ENCODE measurements around the gene PELI2. TPM values are rescaled to one million over a fixed set of nuclear protein-coding genes. Genes with fewer than 3 reads are reported as not detected.

PELI2 gene, protein sequence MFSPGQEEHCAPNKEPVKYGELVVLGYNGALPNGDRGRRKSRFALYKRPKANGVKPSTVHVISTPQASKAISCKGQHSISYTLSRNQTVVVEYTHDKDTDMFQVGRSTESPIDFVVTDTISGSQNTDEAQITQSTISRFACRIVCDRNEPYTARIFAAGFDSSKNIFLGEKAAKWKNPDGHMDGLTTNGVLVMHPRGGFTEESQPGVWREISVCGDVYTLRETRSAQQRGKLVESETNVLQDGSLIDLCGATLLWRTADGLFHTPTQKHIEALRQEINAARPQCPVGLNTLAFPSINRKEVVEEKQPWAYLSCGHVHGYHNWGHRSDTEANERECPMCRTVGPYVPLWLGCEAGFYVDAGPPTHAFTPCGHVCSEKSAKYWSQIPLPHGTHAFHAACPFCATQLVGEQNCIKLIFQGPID
- total RNA-seq, result 1.8 TPM

DNA sequence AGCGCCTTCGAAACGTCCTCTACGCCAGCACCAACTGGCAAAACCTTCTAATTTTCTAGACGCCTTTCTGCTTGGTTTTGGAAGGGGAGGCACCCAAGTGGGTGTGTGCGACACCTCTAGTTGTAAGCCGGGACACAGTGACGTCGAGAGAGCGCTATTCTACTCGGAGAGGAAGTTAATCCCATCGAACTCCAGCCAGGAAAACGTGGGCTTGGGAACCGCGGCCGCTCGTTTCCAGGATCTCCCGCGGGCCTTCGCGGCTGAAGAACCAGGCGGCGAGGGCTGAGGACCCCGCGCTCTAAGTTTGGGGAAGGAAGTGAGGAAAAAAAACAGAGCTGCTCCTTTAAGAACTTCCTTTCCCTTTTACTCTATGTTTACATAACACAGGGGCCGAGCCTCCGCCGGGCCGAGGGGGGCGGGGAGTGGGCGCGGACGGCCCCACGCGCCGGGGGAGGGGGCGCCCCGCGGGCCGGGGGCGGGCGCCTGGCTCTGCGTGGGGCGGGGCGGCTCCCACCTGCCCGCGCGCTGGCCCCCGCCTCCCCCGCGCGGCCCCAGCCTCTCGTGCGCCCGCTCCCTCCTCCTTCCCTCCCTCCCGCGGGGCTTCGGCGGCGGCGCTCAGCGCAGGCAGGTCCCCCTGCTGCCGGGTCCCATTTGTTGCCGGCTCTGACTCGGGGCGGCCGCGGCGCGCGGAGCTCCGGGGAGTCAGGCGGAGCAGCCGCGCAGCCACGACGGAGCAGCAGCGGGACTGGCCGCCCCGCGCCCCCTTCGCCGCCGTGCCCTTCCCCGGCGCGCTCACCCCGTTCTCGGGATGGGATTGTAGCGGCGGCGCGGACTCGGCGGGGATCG lies at the start of gene PELI2:
PELI2 (plus strand) TSS at position 647 of the 846 bp plus-strand sequence. CDS start 250 bp downstream, outside the sequence.
- ATAC-seq, result peak; percentile 80

GRCh38 chr14:56073799-56074198 lies 44.4 kb upstream of the PELI2 start:
- ATAC-seq, result no peak

DNA sequence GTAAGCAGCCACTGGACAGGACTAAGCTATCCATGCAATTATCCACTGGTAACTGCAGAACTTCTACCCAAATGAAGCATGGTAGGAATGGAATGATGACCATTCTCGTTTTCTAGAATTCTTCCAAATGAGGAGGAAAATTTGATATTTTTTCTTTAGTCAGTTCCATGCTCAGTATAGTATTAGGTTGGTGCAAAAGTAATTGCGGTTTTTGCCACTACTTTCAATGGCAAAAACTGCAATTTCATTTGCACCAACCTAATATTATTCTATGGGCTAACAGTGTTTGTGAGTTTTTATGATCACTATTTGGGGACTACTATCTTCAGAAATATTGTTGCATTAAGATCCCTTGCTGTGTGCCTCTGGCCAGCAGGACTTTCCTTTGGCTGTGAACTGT lies 42.9 kb upstream of the PELI2 start:
- no peak for ATAC-seq

DNA sequence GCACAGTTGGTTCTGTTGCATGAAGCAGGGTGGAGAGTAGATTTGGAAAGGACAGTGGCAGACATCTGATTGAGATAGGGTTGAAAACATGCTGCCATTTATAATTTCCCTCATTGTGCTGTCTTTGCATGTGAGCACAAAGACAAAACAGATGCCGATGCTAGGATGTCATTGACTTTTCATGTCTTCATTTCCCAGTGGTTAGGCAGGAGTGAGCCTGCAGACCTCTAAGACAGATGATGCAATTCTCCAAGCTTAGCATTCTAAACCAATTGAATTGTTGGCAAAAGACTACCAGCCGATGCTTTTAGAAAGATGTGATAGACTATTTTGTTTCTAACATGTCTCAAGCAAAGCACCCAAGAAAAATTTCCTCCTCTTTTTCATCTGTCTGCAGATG lies 37.1 kb upstream of the PELI2 start:
- no peak for ATAC-seq

- no peak for ATAC-seq
These were observed 35.3 kb upstream of the PELI2 start for GRCh38 chr14:56082880-56083279.

DNA sequence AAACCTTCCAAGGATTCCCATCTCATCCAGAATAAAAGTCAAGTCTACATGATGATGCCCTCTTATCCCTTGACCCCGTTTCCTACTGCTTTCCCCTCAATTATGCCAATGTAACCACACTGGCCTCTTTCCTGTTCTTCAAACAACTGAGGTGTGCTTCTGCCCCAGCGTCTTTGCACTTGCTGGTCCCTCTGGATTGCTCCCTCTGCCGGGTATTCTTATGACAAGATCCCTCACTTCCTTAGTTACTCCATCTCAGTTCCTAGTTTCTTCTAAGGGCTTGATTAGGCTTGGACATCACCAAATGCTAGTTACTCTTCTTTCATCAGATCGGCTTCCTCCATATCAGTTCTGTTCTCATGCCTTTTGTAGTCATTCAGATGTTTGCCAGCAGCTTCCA lies 32.7 kb upstream of the PELI2 start:
- no peak for ATAC-seq

DNA sequence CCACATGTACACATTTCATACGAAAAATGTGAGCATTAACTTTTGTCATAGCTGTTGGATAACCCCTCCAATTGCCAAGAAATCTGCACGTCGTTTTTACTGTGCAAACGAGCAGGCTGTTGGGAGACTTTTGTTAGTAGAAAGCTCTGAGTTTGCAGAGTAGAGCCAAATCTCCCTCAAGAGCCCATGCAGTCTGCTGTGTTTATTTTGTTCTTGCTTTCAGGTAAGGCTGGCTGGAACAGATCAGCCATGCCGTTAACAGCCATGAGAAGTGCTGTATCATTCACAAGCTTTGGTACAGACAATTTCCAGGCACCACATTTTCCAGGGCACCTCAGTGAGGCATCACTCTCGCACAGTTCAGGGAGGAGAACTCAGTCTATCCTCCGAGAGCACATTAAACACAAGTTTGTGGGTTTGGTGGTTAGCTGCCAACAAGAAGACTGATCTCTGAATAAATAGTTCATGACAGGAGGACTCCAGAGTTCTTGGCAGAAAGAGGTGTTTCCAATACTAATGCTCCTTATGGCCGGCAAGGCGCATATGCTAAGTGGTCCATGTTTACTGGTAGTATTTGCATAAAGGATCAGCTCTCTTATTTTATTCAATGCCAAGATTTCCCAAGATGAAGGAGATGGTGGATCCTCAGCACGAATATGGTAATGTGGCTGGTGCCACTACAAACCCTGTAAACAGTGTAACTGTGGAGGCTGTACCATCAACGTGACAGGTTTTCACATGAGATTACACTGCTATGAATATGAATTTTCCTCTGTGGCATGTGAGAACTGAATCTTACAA lies 30.3 kb upstream of the PELI2 start:
- no peak for ATAC-seq

DNA sequence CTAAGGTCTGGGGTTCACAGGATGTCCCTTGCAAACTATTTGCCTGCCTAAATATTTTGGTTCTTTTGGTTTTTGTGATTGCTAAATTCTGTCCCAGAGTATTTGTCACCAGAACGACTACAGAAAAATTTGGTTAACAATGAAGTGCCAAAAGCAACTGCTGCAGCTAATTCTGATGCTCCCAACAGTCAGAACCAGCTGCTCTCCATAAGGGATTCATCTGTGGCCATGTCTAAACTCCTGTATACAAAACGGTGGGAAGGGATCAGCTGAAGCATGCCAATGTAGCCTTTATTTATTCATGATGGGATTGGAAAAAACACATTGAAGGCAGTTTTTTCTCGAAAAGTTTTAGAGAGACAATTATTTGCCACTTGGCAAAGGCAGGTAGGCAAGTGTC lies 29.3 kb upstream of the PELI2 start:
- ATAC-seq, result no peak

DNA sequence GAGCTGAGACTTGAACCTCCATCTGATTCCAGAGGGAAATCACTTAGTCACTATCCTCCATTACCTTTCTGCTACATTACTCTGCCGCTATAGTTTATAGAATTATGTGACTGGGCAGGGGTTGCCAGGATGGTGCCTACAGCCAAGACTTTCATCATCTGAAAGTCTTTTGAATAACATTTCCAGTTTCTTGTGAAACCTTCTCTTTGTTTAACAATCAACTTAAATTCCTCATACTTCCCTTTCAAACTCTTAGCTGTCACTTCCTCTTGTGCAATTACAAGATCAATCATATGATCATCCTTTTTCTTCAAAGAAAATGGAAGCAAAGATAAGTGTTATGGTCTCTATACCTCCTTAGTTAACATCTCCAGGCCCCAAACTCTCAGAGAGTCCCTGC lies 25.4 kb upstream of the PELI2 start:
- peak; percentile 25 for ATAC-seq

DNA sequence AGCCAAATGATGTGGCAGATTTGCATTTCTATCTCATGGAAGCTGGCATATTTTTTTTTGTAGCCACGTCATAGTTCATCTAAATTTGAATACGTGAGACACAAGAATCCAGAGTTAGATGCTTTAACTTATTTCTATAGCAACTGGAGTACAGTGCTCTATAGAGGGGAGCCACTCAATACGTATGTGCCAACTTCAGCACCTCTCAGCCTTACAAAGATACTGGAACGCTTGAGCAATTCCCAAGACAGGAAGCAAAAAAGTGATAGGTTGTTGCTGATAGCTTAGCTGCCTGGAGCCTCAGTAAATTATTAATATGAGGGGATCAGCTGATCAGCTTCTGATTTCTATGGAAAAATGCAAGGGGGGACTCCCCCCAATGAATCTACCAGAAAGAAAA lies 24.1 kb upstream of the PELI2 start:
- ATAC-seq, result no peak

DNA sequence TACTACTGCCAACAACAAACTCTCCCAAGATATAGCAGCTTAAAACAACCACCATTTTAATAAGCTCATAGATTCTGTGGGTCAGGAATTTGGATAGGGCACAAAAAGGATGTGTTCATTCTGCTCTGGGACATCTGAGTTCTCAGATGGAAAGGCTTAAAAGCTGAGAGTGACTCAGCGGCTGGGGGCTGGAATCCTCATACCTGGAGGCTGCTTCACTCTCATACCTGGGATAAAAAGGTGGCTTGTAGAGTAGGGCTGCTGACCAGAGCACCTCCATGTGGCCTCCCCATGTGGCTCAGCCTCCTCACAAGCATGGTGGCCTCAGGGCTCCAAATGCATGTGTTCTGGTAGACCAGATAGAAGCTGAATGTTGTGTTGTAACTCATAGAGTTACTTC lies 20.2 kb upstream of the PELI2 start:
- no peak for ATAC-seq

DNA sequence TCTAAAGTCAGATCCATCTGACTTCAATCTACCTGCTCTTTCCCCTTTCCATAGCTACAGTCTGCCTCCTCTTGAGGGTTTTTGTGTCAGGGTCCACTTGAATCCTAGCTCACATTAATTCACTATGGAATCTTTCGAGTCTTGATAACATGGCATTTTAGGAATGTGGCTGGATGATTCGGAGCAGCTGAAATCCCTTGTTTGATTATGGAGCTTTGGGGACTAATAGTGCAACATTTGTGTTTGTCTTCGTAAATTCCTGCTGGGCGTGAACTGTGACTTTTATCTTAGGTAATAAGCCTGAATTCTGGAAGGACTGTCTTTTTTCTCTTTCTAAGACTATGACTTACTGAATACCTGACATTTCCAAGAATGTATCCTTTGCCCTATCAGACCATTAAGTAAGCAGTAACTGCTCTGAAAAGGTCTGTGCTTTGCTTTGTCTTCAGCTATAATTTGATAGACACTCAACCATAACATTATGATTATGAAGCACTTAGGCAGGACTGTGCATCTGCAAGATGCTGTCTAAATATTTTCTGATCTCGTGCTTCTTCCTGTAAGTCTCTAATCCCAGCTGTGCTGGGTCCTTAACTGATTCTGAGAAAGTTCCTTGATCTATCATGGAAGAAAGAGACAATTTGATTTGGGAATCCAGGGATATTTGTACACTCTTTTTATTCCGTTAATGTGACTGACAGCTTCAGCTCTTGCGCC lies 19.0 kb upstream of the PELI2 start:
- ATAC-seq, result no peak

GRCh38 chr14:56100556-56100955 lies 17.7 kb upstream of the PELI2 start:
- no peak for ATAC-seq

GRCh38 chr14:56102941-56103340 lies 15.3 kb upstream of the PELI2 start:
- ATAC-seq, result no peak

DNA sequence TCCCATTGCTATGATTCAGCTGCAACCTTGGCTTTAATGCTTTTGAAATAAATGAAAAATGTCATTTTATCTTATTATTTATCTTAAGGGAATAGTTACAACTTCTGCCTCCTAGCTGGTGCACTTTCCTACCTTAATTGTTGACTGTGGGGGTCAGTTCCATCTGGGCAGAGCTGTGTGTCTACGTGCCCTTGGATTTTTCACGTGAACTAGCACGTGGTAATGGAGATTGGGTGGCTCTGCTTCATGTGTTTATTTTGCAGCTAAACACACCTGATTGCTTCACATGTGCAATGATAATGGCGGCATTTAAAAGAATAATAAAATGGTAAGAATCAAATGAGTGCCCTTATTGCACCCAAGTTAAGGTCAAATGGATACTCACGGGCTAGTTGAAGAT lies 10.6 kb upstream of the PELI2 start:
- no peak for ATAC-seq

- ATAC-seq, result no peak
These were observed 10.2 kb upstream of the PELI2 start for GRCh38 chr14:56108057-56108456.

- ATAC-seq, result no peak
These were observed 5.4 kb upstream of the PELI2 start for GRCh38 chr14:56112781-56113180.

DNA sequence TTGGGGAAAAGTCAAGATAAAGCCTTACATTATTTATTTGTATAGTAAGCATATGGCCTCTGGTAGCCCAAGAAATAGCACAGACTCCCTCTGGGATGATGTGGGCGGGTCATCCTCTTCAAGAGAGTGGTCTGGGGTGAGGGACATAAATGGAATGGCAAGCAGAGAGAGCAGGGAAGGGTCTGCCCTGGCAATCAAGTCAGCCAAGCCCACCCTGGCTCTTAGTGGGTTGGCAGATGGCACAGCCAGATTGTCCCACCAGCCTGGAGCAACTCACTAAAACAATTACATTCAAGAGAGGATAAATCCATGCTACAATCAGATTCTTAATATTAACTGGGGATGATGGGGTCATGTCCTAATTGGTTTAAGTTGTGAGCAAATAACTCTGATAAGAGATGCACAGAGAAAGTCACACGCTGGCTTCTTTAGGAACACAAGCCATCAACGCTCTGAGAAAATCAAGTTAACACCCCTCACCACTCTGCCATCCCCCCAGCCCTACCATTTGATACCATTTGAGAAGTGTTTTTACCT lies 2.8 kb upstream of the PELI2 start:
- ATAC-seq, result no peak

DNA sequence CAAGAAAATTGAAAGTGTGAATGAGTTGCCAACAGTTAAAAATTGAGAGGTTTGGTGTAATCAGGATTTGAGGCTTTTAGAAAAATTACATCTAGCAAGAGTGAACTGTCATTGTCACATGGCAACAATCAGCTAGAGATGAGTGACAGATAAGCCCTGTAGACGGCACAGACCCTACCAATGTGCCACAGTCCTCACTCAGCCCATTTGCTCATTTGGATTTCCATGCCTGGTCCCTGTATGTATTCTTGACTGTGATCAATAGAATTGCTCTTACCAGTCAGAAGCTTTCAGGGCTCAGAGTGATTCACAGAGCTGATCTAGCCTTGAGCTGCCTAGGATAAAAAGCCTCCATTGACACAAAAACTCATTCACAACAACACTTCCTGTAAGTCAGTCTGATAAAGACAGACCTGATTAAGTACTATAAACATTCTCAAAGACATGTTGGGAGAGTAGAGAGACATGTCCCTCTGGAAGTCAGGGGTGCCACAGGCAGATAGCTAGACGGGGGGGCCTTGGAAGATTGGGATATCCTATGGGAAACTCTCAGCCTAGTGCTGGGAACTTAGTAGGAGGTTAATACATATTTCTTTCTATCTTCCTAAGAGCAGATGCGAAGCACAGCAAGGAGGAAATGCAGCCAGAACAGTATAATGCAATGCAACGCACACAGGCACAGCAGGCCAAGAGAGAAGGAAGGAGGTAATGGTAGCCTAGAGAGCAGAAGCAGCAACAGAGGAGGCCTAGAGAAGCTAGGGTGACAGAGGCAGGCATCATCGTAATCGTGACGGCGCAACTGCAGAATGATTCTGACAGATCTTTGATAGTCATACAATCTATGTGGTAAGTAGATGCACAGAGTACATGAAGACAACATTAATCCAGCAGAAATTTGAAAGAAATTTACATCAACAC lies 2.0 kb upstream of the PELI2 start:
- no peak for ATAC-seq

GRCh38 chr14:56118611-56119181 lies 485 bp downstream of the PELI2 start:
- ATAC-seq, result peak; percentile 28
